H1 (cell line): ENCODE results near the gene PPBP. TPM values are rescaled to one million over a fixed set of nuclear protein-coding genes. Genes with fewer than 3 reads are reported as not detected.

Source experiments
- CTCF ChIA-PET: fragments of 300-600 bp; sonication (Branson Sonifier 250); formaldehyde crosslinking; loops from one replicate; lab custom pipeline; 2021; ENCODE audit not compliant: partially characterized antibody; lab: Charles Lee
- POLR2A ChIA-PET: fragments of 300-600 bp; sonication (Branson Sonifier 250); formaldehyde crosslinking; loops from one replicate; lab custom pipeline; 2021; ENCODE audit warnings: inconsistent platforms; ENCODE audit not compliant: partially characterized antibody; lab: Charles Lee
- DNase-seq, 2 experiments: peaks; one replicate each; pipeline versions ENCODE4 v3.0.0 to v3.0.0-alpha.2; 2010 to 2022; ENCODE audit warnings: low spot score in 2 of 2, low read depth in 1 of 2, mixed read lengths in 1 of 2
- FAIRE-seq: peaks from 2 replicates; lab custom pipeline; 2011; peaks lifted over from hg19 to GRCh38; lab: Jason Lieb, UNC
- H2AFZ ChIP-seq: 2 replicates; pipeline ENCODE4 v1.8.1; 2012; ENCODE audit warnings: low read length, inconsistent platforms
- H2AK5ac ChIP-seq: 2 replicates; pipeline ENCODE4 v1.6.1; 2013; ENCODE audit warnings: low read depth, low read length
- H2BK120ac ChIP-seq: replicated peaks from 2 replicates; pipeline ENCODE3; 2013; ENCODE audit warnings: low read depth, low read length, inconsistent platforms
- H2BK12ac ChIP-seq: 2 replicates; pipeline ENCODE4 v1.6.1; 2013; ENCODE audit warnings: low read depth, low read length
- H2BK15ac ChIP-seq: 2 replicates; pipeline ENCODE4 v1.6.1; 2013; ENCODE audit warnings: low read length
- H2BK20ac ChIP-seq: 2 replicates; pipeline ENCODE4 v1.6.1; 2013; ENCODE audit warnings: low read length
- H2BK5ac ChIP-seq: 2 replicates; pipeline ENCODE4 v1.6.1; 2013; ENCODE audit warnings: low read depth, low read length
- H3K14ac ChIP-seq: 2 replicates; pipeline ENCODE4 v1.6.1; 2013; ENCODE audit warnings: inconsistent platforms; ENCODE audit not compliant: insufficient read length
- H3K18ac ChIP-seq: 2 replicates; pipeline ENCODE4 v1.6.1; 2013; ENCODE audit warnings: low read length; ENCODE audit errors: extremely low read depth
- H3K23ac ChIP-seq: 2 replicates; pipeline ENCODE4 v1.6.1; 2013; ENCODE audit warnings: inconsistent platforms; ENCODE audit not compliant: insufficient read length
- H3K23me2 ChIP-seq: 2 replicates; pipeline ENCODE4 v1.6.1; 2013; ENCODE audit warnings: low read depth, low read length
- H3K27ac ChIP-seq: 2 replicates; pipeline ENCODE4 v1.6.1; 2011; ENCODE audit warnings: low read depth, low read length, inconsistent platforms
- H3K27me3 ChIP-seq, 4 experiments: replicated peaks in 1 of 4; 1 replicate in 1 of 4; 2 replicates in 3 of 4; pipeline versions ENCODE4 v1.6.1 to v1.8.1; 2011 to 2013; ENCODE audit warnings: low read length in 3 of 4, mild to moderate bottlenecking in 3 of 4, inconsistent platforms in 2 of 4, mixed read lengths in 2 of 4, moderate library complexity in 1 of 4; ENCODE audit not compliant: control insufficient read depth in 3 of 4, insufficient read depth in 3 of 4; ENCODE audit errors: extremely low read depth in 1 of 4
- H3K36me3 ChIP-seq, 4 experiments: 2 replicates each; pipeline versions ENCODE4 v1.6.1 to v1.8.1; 2011 to 2013; ENCODE audit warnings: mild to moderate bottlenecking in 4 of 4, low read length in 3 of 4, moderate library complexity in 2 of 4, control low read depth in 1 of 4, inconsistent platforms in 1 of 4; ENCODE audit not compliant: insufficient read depth in 4 of 4, control insufficient read depth in 2 of 4
- H3K4ac ChIP-seq: replicated peaks from 2 replicates; pipeline ENCODE3; 2013; ENCODE audit warnings: low read length, low read depth, mixed read lengths, inconsistent platforms; ENCODE audit not compliant: insufficient read length
- H3K4me1 ChIP-seq, 4 experiments: replicated peaks in 1 of 4; 1 replicate in 1 of 4; 2 replicates in 3 of 4; pipeline versions ENCODE4 v1.6.1 to v1.8.1; 2011 to 2013; ENCODE audit warnings: low read length in 3 of 4, inconsistent platforms in 2 of 4, mixed read lengths in 1 of 4; ENCODE audit not compliant: insufficient read depth in 4 of 4, control insufficient read depth in 3 of 4
- H3K4me2 ChIP-seq, 2 experiments: 2 replicates each; pipeline versions ENCODE4 v1.6.1 to v1.8.1; 2011 to 2013; ENCODE audit warnings: low read depth in 2 of 2, low read length in 2 of 2, control low read depth in 1 of 2, inconsistent platforms in 1 of 2, mild to moderate bottlenecking in 1 of 2; ENCODE audit not compliant: insufficient read depth in 1 of 2
- H3K4me3 ChIP-seq, 4 experiments: fragments of 200-600, 300-600 bp in 1 of 4; sonication (generic), shearing (Covaris generic), sonication (Bioruptor Twin) in 1 of 4; 2 replicates each; pipeline versions ENCODE4 v1.5.1 to v1.8.1; 2011 to 2016; ENCODE audit warnings: low read length in 4 of 4, low read depth in 3 of 4, control low read depth in 2 of 4, inconsistent platforms in 2 of 4, mild to moderate bottlenecking in 2 of 4, mixed read lengths in 1 of 4, moderate library complexity in 1 of 4; ENCODE audit not compliant: insufficient read depth in 2 of 4; ENCODE audit errors: extremely low read depth in 1 of 4
- H3K56ac ChIP-seq: replicated peaks from 2 replicates; pipeline ENCODE3; 2013; ENCODE audit warnings: low read depth, mild to moderate bottlenecking, mixed read lengths, low read length, inconsistent platforms; ENCODE audit not compliant: insufficient read length
- H3K79me1 ChIP-seq: 2 replicates; pipeline ENCODE4 v1.6.1; 2013; ENCODE audit warnings: low read depth, low read length, control low read depth
- H3K79me2 ChIP-seq, 2 experiments: 2 replicates each; pipeline versions ENCODE4 v1.6.1 to v1.8.1; 2012 to 2013; ENCODE audit warnings: low read length in 2 of 2, mild to moderate bottlenecking in 2 of 2, inconsistent platforms in 1 of 2; ENCODE audit not compliant: insufficient read depth in 2 of 2, control insufficient read depth in 1 of 2
- H3K9ac ChIP-seq, 4 experiments: replicated peaks in 1 of 4; 1 replicate in 1 of 4; 2 replicates in 3 of 4; pipeline versions ENCODE4 v1.6.1 to v1.8.1; 2011 to 2013; ENCODE audit warnings: low read depth in 3 of 4, low read length in 3 of 4, control low read depth in 2 of 4, mild to moderate bottlenecking in 2 of 4, moderate library complexity in 2 of 4, inconsistent platforms in 1 of 4; ENCODE audit errors: extremely low read depth in 1 of 4
- H3K9me3 ChIP-seq, 2 experiments: 2 replicates each; pipeline versions ENCODE4 v1.6.1 to v1.8.1; 2012 to 2013; ENCODE audit warnings: mild to moderate bottlenecking in 2 of 2, moderate library complexity in 2 of 2, control low read depth in 1 of 2, inconsistent platforms in 1 of 2, low read depth in 1 of 2, low read length in 1 of 2, mixed read lengths in 1 of 2; ENCODE audit not compliant: insufficient read depth in 2 of 2
- H4K20me1 ChIP-seq, 2 experiments: replicated peaks in 1 of 2; 2 replicates each; pipeline versions ENCODE3 to v1.8.1; 2011 to 2013; ENCODE audit warnings: inconsistent platforms in 2 of 2, low read length in 2 of 2, mild to moderate bottlenecking in 1 of 2; ENCODE audit not compliant: insufficient read depth in 2 of 2, control insufficient read depth in 1 of 2
- H4K5ac ChIP-seq: 2 replicates; pipeline ENCODE4 v1.6.1; 2013; ENCODE audit warnings: low read length, low read depth, mixed read lengths, inconsistent platforms; ENCODE audit not compliant: insufficient read length
- H4K8ac ChIP-seq: 2 replicates; pipeline ENCODE4 v1.8.0; 2013; ENCODE audit warnings: mild to moderate bottlenecking, moderate library complexity, low read length, inconsistent platforms; ENCODE audit not compliant: insufficient read depth; ENCODE audit errors: extremely low read depth
- H4K91ac ChIP-seq: replicated peaks from 2 replicates; pipeline ENCODE3; 2013; ENCODE audit warnings: low read length, mixed read lengths, inconsistent platforms; ENCODE audit not compliant: insufficient read length
- KDM4A ChIP-seq: IDR thresholded peaks from one replicate; pipeline ENCODE4 v1.7.1; 2012; ENCODE audit warnings: low read depth, mild to moderate bottlenecking, moderate library complexity, low read length, inconsistent platforms; ENCODE audit not compliant: severe bottlenecking
- NRF1 ChIP-seq: IDR thresholded peaks from 2 replicates; pipeline ENCODE4 v1.6.1; 2011; ENCODE audit warnings: mild to moderate bottlenecking, low read depth, low read length, improper control_type of control experiment
- RAD21 ChIP-seq, 2 experiments: IDR thresholded peaks in 1 of 2; conservative IDR thresholded peaks in 1 of 2; 2 replicates each; pipeline ENCODE4 v1.6.1; 2011; ENCODE audit warnings: low read depth in 2 of 2, low read length in 2 of 2, improper control_type of control experiment in 1 of 2, inconsistent platforms in 1 of 2, mild to moderate bottlenecking in 1 of 2, moderate library complexity in 1 of 2
- RNF2 ChIP-seq: fragments of 200-900, 300-1000 bp; sonication (generic); IDR thresholded peaks from 2 replicates; pipeline ENCODE4 v1.7.1; 2016; ENCODE audit warnings: borderline replicate concordance, low read depth, mild to moderate bottlenecking, antibody characterized with exemption, low read length; ENCODE audit not compliant: poor library complexity, severe bottlenecking; ENCODE audit errors: missing control alignments
- TAF7 ChIP-seq: optimal IDR thresholded peaks from 2 replicates; pipeline ENCODE3; 2011; ENCODE audit warnings: low read depth, mild to moderate bottlenecking, inconsistent platforms, low read length, moderate library complexity, borderline replicate concordance
- polyA plus RNA-seq, 7 experiments: library from polyadenylated mRNA; depleted of rRNA in 3 of 7; stranded (reverse) in 5 of 7; unstranded in 2 of 7; fragments of >200 nt in 5 of 7; fragments of 200-250 nt in 2 of 7; gene quantifications; 1 replicate in 5 of 7; 2 replicates in 1 of 7; 4 replicates in 1 of 7; pipeline versions ENCODE4 v1.2.1 to v1.2.3, GENCODE V29; 2011 to 2013; ENCODE audit warnings: missing spikeins in 2 of 7, mixed read lengths in 2 of 7
- total RNA-seq: library from RNA; stranded (reverse); fragmentation: NEBNext Ultra II Directional; extraction: Animal tissue kit (Norgen Biotek cat#: 25700); gene quantifications from 2 replicates; pipeline ENCODE4 v1.2.1, GENCODE V29; 2021

Gene PPBP
- total and polyA plus RNA-seq, 2 of the 8 experiments (the other 6 are each of a cell fraction or from before 2014, with no cell fraction given), result 0.18 to 0.43 TPM

- H3K23ac ChIP-seq, result no peak overlapping the region
- no peak overlapping the region for H3K56ac ChIP-seq
- H2BK120ac ChIP-seq, result no peak overlapping the region
- no peaks in the 10 kb centered on the region for H3K79me1 ChIP-seq
- no peaks in the 10 kb centered on the region for H3K36me3 ChIP-seq
- H4K91ac ChIP-seq, result no peak overlapping the region
- H3K4me1 ChIP-seq, result no peaks in the 10 kb centered on the region
- TF ChIP-seq RAD21 (IDR thresholded peaks at IDR 0.05 in 1 of 2, conservative IDR thresholded peaks at IDR 0.05 in 1 of 2; ENCODE audit: low read depth in 2 of 2, low read length in 2 of 2), result no peak
- TF ChIP-seq TAF7, result no peak
- TF ChIP-seq NRF1, result no peak
- TF ChIP-seq KDM4A, result no peak
- no peak for TF ChIP-seq RNF2
- H3K23me2 ChIP-seq, result no peaks in the 10 kb centered on the region
- H3K9ac ChIP-seq, result no peak overlapping the region
- H3K27ac ChIP-seq, result no peak overlapping the region
- ChIA-PET CTCF (interaction anchor here (1.3 to 1.6 kb wide), 5 partner anchors 20 to 572 kb away, joined by 3 to 4 read pairs (median 4); partner anchors contain the start of genes CXCL2 and CXCL5), POLR2A (interaction anchor here (1.1 to 2.1 kb wide), 3 partner anchors 19 to 28 kb away, joined by 3 to 6 read pairs (median 4); partner anchors contain the start of genes CXCL3 and CXCL5)
- H3K14ac ChIP-seq, result no peak overlapping the region
- no peak overlapping the region for H3K18ac ChIP-seq
- H2BK12ac ChIP-seq, result no peak overlapping the region
- no peak overlapping the region for H2BK20ac ChIP-seq
- H2AK5ac ChIP-seq, result no peak overlapping the region
- no peak for FAIRE-seq
- no peaks in the 10 kb centered on the region for H4K20me1 ChIP-seq
- H3K4me3 ChIP-seq, result no peak overlapping the region
- H2BK5ac ChIP-seq, result no peak overlapping the region
- H3K9me3 ChIP-seq, result no peaks in the 10 kb centered on the region
- H2BK15ac ChIP-seq, result no peak overlapping the region
- no peak overlapping the region for H4K5ac ChIP-seq
- H2AFZ ChIP-seq, result no peak overlapping the region
- DNase-seq, result no peak
- no peak overlapping the region for H4K8ac ChIP-seq
- H3K4me2 ChIP-seq, result no peak overlapping the region
- no peaks in the 10 kb centered on the region for H3K27me3 ChIP-seq
- no peak overlapping the region for H3K4ac ChIP-seq
- no peaks in the 10 kb centered on the region for H3K79me2 ChIP-seq
These were observed 30.1 kb upstream of the PPBP start for GRCh38 chr4:74018116-74018515.
